CD1c-positive myeloid dendritic cell (primary cell): ENCODE data around the gene CPEB4.

Source experiments
- DNase-seq: peaks from one replicate; pipeline ENCODE4 v3.0.0-alpha.2; 2016; ENCODE audit errors: extremely low spot score

CPEB4 gene

DNA sequence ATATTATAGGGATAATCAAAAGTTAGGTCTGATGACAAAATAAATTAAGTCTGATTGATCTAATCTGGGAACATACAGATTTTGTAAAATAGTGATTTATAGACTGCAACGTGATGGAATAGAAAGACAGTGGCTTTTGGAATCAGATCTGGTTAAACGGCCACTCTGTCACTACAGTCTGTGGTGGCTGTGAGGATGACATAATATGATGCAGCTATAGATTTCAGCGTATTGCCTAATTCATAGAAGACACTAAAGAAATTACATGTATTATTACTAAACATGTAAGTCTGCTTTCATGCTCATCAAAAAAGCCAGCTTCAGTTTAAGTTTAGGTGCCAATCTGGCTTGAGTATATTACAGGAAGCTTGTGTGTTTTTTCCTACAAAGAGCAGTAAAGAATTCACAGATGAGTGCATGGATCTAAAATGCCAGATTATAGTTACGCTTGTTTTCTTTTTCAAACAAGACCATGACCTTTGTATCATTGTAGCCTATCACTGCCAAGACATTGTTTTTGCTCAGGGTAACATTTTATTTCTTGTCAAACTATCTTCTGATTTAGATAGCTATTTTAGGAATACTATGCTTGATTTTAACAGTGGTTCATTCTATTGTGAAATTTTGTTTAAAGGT is 25.7 kb downstream of the CPEB4 start:
- no peak for DNase-seq

DNA sequence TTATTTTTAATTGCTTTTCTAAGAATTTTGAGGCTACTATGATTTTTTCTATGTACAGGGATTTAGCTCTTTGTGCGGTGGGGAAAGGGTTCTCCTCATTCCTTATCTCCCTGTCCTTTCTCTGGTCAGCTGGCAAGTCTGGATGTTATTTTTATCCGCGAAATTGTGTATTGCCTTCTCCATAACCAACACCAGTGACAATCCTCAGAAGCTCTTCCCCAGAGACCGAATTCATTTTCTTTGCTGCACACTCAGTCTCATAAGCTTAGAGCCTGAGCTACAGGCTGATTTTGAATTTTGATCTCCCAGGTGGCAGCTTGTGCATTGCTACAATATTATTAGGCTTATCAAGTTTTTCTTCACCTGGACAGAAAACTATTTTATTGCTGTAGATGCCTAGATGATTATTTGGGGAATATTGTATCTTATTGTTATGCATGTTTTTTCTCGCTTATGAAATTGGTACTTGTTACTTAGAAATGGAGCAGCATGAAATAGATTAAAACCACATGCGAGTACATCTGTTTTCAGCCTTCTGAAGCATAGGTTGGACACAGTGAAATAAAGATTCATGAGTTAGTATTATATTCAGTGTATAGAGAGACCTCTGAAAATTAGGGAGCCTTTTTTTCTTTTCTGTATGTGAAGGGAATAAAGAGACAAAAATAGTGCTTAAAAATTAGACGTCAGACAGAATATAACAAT is 27.3 kb downstream of the CPEB4 start:
- DNase-seq: no peak

DNA sequence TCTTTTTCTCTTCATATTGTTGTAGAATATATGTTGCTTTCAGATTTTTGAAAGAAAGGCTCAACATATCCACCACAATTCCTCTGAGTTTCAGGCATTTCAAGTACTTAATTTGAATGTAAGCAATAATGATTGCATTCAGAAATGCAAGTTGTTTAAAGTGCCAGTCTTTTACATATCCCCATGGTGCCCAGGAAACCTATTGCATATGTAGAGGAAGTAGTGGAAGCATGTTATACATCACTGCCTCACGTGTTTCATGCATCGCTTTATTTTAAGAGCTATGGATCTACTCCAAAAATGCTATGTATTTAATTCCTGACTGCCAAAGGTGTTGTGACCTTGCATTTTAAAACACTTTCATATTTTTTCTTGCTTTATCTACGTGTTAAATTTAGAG is 28.1 kb downstream of the CPEB4 start:
- peak; percentile 46 for DNase-seq

DNA sequence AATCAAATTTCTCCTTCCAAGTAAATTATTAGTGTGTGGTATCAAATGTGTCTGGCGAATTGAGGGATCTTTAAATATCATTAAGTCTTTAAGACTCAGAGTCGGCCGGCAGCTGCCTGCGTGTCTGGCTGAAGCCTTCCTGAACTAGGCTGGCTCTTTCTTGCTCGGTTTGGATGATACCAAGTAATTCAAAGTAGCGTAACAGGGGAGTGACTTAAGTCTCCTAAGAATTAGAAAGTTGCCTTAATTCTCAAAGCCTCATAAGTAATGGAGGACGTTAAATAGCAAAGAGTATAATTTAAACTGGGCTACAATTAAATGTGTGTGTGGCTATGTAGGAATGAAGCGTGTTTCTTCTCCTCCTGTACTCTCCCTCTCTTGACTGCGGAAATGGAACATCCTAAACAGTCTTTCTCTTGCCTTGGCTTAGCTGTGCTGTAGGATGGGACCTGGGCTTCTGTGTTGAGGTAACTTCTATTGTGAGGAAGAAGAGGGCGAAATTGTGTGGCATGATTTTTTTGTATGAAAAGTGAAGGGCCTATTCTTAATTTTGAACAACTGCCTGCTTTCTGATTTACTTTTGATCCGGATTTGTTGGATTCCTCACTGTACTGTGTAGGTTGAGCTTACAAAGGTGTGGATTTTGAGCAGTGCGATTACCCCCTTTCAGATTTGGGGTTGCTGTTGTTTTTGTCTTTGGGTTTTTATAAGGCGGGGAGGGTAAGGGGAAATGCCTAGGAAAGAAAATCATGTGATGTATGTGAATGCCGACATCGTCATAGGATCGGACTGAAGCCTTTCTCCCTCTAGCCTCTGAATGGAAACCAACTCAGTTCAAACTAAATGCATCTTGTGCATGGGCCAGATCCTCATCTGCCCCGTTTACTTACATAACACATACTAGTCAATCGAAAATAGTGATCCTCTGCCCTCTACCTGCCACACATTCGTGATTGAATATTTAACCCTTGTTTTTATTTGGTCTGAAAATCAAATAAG is 29.9 kb downstream of the CPEB4 start:
- peak; percentile 66 for DNase-seq

DNA sequence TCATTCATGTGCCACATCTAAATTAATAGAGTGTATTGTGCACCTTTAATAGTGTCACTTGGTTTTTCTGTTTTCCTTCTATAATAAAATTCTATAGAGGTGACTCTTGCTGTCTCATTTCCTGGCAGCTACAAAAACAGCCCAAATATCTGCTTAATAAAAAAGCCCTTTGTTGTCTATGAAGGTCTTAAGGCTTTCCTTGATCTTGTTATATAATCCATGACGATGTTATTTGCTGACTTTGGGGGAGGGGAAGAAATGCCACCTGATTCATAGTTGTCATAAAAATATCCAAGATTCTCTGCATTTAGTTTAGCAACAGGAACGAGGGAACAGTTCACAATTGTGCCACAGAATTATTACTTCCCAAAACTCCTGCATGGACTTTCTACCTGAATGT is 31.3 kb downstream of the CPEB4 start:
- peak; percentile 29 for DNase-seq

DNA sequence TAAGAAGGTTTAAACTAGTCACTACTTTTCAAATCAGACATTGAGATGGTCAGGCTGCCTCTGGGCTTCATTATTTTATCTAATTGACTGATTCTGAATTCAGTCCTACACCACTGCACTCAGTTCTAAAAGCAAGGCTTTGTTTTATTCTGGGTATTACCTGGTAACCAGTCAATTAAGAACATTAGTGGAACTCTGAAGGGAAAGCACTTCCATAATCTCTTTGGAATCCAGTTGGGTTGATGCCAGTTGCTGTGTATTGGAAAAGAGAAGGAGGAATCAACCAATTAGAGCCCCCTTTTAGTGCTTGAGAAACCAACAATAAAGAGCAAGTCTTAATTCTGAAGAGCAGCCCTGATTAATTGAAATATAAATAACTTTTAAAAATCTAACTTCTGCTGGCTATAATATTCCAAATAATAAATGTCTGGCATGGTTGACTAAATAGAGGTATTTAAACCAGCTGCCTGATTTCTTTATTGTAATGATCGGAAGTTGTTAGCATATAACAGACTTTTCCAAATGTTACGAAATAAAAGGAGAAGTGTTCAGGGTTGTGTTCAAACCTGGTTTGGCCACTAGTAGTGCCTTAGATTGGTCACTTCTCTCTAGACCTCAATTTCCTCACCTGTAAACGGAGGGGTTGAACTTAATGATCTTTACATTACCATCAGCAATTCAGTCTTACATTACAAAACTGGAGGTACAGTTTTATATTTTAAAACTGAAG is 32.0 kb downstream of the CPEB4 start:
- peak; percentile 62 for DNase-seq

DNA sequence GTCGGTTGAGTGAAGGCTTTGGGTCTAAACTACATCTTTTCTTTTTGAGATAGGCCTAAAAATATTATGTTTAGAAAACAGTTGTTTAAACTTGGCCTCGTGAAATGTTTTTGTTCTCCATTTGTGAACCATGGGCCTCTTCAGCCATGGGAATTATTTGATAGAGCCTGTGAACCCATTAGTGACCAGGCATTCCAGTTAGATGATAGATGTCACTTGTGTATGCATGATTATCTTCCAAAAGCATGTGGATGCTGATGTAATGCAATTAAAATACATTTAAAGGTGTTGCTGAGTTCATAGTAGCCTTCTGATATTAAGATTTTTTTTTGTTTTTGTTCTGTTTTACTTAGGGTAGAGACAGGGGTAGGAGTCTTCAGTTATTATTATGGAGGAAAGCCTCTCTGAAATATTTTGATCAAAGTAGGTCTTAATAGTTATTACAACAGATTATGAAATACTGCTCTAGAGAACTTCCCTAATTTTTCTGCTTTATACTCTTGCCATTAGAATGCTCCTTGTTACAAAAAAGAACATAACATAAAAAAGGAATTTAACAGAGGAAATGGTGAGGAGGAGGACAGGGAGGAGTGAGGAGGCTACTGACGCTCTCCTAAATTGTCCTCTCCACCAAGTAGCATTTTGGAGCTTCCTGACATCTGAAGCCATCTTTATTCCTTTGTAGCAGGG is 32.9 kb downstream of the CPEB4 start:
- peak; percentile 62 for DNase-seq

DNA sequence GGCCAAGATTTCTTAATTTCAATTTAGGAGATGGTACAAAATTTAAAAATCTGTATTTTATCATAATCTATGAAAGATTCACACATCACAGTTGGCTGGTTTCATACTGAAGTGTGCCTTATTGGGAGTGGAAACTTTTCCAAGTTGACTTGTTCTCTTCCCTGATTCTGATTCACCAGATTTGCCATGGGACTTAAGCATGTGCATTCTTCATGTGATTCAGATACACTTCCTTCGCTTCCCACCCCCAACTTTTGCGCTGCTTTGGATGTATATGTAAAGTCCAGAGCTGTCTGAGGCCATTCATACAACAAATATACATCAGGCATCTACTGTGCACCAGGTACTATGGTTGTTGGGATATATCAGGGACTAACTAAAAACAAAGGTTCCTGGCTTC is 34.4 kb downstream of the CPEB4 start:
- no peak for DNase-seq

DNA sequence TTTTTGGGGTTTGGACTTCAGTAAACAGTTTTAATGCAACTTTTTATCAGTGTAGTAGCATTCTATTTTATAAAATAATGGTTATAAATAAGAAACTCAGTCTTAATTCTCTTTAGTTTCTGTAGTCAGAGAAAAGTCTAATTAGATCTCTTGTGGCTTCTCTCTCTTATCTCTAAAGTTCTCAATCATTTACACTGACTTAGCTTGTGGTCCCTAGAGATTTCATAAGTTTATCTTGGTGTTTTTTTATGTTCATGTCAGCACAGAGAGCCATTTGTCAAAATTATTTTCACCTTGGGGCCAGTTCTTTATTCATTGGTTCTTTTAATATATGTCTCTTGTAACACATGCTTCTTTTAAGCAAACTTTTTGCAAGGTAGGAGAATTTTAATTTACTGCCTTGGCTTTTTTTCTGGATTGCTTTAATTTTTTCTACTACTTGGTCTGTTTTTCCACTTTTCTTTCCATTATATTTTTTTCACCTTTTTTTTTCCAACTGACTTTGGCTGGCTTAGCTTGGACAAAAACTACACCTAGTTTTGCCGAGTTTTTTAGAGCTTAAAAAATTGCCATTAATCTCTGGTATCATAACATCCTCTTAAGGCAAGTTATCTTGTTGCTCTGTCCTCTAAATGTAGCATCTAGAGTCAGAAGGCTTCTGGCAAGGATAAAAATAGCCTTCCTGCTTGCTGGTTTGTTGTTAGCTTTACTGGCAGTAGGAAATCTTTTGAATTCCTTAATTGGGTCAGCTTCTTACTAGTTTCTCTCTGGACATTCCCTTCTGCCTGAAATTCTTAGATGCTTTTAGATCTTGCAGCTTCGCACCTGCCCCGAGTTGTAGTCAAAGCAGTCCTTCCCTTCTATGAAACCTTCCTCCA is 35.3 kb downstream of the CPEB4 start:
- no peak for DNase-seq

DNA sequence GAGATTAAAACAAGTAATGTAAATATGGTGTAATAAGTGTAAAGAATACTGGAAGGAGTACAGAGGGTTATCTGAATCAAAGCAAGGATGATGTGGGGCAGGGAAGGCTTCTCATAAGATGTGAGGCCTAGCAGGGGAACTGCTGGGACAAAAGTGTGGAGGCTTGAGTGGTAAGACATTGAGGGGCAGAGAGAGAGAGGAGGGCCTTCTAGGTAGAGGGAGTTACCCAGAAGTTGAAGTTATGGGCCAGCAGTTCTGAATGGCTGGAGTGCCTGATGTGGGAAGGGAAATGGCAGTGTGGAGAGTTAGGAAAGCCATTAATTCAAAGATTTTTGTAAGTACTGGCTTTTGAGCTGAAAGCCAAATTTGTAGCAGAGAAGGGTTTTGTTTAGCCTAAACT is 36.8 kb downstream of the CPEB4 start:
- no peak for DNase-seq

DNA sequence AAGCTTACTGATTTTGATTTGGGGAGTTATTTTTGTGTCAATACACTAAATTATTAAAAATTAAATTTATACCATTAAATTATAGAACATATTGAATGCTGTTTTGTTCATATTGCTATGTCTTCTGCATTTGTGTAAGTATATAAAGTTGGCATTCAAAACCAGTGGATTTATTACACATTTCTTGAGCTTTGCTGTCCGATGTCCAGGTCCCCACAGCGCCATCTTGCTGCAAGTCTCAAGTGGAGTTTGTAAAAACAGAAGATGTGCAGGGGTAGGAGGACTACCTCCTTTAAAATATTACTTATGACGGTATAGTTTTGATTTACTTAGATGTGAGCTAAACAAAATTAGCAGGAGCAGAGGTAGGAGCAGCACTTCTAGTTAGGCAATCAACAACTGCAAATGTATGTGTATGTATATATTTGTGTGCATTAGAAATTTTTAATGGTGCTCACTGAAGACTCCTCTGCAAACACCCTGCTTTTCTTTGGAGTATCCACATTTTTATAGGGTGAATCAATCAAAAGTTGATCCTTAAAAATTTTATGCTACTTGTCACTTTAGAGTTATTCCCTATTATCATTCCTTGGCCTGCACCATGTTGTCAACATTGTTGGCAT is 37.4 kb downstream of the CPEB4 start:
- DNase-seq: peak; percentile 39

DNA sequence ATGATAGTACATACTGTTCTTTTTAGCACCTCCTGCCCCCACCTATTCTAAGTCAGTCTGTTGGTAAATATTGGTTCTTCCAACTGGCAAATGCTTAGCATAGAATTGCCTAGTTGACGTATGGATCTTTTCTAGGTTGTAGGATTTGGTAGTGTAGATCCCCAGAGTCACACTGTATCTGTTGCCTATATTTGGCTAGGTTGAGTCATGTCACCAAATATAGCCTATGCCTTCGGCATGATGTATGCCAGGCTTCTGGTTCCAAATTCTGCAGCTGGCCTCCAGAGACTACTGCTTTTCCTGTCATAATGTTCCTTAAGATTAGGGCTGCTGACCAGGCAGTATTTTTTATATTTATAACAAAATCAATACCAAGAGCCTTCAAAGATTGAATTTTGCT is 38.2 kb downstream of the CPEB4 start:
- DNase-seq: no peak

DNA sequence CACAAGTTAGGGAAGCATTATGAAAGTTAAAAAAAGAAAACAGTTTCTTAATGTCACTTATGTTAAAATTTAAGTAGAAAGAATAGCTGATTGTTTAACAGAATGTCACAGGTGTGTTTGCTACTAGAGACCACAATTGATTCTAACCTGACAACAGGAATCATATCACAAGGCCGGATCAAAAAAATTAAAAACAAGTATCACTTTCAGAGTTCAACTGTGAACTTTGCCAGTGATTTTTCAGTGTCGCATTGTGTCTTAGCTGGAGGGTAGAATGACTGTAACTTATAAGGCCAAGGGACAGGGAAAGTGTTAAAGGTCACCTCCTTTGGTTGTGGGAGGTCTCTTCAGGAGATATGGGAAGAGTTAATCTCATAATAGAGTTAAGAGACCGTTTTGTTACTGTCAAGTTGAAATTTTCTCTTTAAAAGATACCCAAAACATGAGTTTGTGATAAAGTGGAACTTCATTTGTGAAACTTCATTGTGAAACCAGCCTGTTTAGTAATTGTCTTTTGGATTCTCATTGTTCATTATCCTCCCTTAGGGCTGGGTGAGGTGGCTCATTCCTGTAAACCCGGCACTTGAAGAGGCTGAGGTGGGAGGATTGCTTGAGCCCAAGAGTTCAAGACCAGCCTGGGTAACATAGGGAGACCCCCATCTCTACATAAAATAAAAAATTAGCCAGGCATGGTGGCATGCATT is 40.9 kb downstream of the CPEB4 start:
- DNase-seq: peak; percentile 57

DNA sequence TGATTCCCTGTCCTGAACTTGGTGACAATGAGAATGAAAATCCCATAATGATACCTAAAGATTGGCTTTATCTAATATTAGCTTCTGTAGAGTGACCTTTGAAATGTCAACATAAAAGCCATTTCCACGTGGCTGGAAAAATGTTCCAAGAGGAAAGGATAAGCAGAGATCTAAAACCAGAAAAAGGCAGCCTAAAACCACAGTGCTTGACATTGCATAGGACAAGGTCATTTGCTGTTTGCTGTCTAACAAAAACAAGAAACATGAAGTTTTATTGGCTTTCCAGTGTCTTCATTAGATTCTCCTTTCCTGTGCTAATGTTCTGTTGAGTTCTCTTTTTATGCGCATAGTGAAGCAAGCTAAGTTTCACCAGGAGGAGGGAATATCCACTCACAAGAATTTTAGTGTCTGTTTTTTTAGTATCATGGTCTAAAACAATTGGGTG is 44.6 kb downstream of the CPEB4 start:
- no peak for DNase-seq

DNA sequence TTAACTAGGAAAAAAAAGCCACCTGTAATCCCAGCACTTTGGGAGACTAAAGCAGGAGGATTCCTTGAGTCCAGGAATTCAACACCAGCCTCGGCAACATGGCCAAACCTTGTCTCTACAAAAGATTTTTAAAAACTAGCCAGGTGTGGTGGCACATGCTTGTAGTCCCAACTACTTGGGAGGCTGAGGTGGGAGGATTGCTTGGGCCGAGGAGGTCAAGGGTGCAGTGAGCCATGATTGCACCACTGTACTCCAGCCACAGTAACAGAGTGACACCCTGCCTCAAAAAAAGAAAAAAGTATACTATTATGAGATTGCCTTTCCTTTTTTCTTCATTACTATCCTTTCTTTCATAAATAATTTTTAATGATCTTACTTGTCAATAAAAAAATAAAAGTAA is 45.8 kb downstream of the CPEB4 start:
- DNase-seq: no peak

DNA sequence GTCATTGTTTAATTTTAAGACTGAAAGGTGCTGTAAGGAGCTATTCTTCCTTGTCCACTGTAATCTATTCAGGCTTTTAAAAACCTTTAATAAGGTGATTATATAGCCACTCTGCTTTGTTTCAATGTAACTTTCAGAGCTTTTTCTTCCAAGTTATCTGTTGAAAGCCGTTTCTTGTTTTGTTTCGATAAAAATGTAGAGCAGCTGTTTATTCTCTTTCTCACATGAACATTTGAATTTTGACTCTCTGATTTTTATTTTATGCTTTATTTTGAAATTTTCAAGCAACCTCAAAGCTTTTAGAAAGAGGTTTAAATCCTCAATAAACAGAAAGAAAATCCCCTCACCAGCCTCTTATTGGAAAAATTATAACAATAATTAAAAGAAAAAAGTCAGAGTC is 47.2 kb downstream of the CPEB4 start:
- DNase-seq: no peak

DNA sequence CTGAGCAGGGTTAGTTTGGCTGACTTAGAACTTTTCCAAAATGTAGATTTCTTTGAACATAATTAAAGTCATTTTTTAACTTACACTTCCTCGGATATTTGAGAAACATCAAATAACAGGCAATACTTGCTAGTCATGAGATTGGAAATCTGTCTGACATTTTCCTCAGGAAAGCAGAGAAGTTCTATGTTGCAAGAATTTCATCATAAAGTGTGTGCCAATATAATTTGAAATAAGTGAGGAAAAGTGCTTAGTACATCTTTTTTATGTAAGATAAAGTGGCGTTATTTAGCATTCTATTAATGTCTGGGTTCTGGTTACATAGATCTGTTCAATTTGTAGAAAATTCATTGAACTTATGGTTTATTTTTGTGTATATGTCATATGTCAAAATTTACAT is 52.1 kb downstream of the CPEB4 start:
- DNase-seq: peak; percentile 62

DNA sequence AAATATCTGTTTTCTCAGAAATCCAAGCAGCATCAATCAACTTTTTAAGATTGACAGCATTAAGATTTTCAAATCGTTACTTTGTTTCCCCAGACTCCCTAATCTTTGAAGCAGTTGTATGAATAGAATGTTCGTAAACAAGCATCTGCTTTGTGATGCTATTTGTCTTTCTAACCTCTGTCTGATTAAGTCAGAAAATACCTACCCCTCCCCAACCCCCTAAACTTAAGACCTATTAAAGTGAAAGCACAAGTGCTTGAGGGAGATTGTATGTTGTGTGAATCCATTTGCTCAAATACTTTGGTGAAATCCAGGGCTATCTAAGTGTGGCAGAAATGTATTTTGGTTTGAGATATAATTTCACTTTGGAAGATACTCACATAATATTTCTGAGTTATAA is 53.0 kb downstream of the CPEB4 start:
- no peak for DNase-seq

DNA sequence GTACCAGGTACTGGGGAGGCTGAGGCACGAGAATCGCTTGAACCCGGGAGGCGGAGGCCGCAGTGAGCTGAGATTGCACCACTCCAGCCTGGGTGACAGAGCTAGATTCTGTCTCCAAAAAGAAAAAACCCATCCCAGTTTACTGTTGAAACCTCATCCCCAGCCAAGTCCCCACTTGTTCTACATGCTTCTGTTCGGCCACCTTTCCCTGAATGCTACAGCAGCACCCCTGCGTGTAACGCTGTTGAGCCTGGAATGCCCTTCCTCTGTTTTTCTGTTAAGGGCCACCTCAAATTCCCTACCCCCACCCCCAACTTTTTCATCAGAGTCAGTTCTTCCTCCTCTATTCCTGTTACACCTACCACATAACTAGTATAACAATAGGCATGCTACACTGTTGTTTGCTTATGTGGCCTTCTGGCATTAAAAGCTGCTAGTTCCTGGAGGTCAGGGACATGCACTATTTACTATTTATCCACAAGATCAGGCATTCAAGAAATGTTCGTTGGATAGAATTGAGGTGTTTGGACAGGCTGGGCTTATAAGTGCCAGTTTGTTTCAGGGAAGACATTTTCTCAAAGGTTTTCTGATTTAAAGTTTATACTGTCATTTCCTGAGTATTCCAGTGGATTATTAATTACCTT is 53.7 kb downstream of the CPEB4 start:
- no peak for DNase-seq
